H1 (cell line): Measurements from ENCODE around the gene ZDHHC11. TPM values are rescaled to one million over a fixed set of nuclear protein-coding genes. Genes with fewer than 3 reads are reported as not detected.

Source experiments
- CTCF ChIA-PET: fragments of 300-600 bp; sonication (Branson Sonifier 250); formaldehyde crosslinking; loops from one replicate; lab custom pipeline; 2021; ENCODE audit not compliant: partially characterized antibody; lab: Charles Lee
- POLR2A ChIA-PET: fragments of 300-600 bp; sonication (Branson Sonifier 250); formaldehyde crosslinking; loops from one replicate; lab custom pipeline; 2021; ENCODE audit warnings: inconsistent platforms; ENCODE audit not compliant: partially characterized antibody; lab: Charles Lee
- DNase-seq, 2 experiments: peaks; one replicate each; pipeline versions ENCODE4 v3.0.0 to v3.0.0-alpha.2; 2010 to 2022; ENCODE audit warnings: low spot score in 2 of 2, low read depth in 1 of 2, mixed read lengths in 1 of 2
- FAIRE-seq: peaks from 2 replicates; lab custom pipeline; 2011; peaks lifted over from hg19 to GRCh38; lab: Jason Lieb, UNC
- H2AFZ ChIP-seq: 2 replicates; pipeline ENCODE4 v1.8.1; 2012; ENCODE audit warnings: low read length, inconsistent platforms
- H2AK5ac ChIP-seq: 2 replicates; pipeline ENCODE4 v1.6.1; 2013; ENCODE audit warnings: low read depth, low read length
- H2BK120ac ChIP-seq: replicated peaks from 2 replicates; pipeline ENCODE3; 2013; ENCODE audit warnings: low read depth, low read length, inconsistent platforms
- H2BK12ac ChIP-seq: 2 replicates; pipeline ENCODE4 v1.6.1; 2013; ENCODE audit warnings: low read depth, low read length
- H2BK15ac ChIP-seq: 2 replicates; pipeline ENCODE4 v1.6.1; 2013; ENCODE audit warnings: low read length
- H2BK20ac ChIP-seq: 2 replicates; pipeline ENCODE4 v1.6.1; 2013; ENCODE audit warnings: low read length
- H2BK5ac ChIP-seq: 2 replicates; pipeline ENCODE4 v1.6.1; 2013; ENCODE audit warnings: low read depth, low read length
- H3K14ac ChIP-seq: 2 replicates; pipeline ENCODE4 v1.6.1; 2013; ENCODE audit warnings: inconsistent platforms; ENCODE audit not compliant: insufficient read length
- H3K18ac ChIP-seq: 2 replicates; pipeline ENCODE4 v1.6.1; 2013; ENCODE audit warnings: low read length; ENCODE audit errors: extremely low read depth
- H3K23ac ChIP-seq: 2 replicates; pipeline ENCODE4 v1.6.1; 2013; ENCODE audit warnings: inconsistent platforms; ENCODE audit not compliant: insufficient read length
- H3K23me2 ChIP-seq: 2 replicates; pipeline ENCODE4 v1.6.1; 2013; ENCODE audit warnings: low read depth, low read length
- H3K27ac ChIP-seq: 2 replicates; pipeline ENCODE4 v1.6.1; 2011; ENCODE audit warnings: low read depth, low read length, inconsistent platforms
- H3K27me3 ChIP-seq, 4 experiments: replicated peaks in 1 of 4; 1 replicate in 1 of 4; 2 replicates in 3 of 4; pipeline versions ENCODE4 v1.6.1 to v1.8.1; 2011 to 2013; ENCODE audit warnings: low read length in 3 of 4, mild to moderate bottlenecking in 3 of 4, inconsistent platforms in 2 of 4, mixed read lengths in 2 of 4, moderate library complexity in 1 of 4; ENCODE audit not compliant: control insufficient read depth in 3 of 4, insufficient read depth in 3 of 4; ENCODE audit errors: extremely low read depth in 1 of 4
- H3K36me3 ChIP-seq, 4 experiments: 2 replicates each; pipeline versions ENCODE4 v1.6.1 to v1.8.1; 2011 to 2013; ENCODE audit warnings: mild to moderate bottlenecking in 4 of 4, low read length in 3 of 4, moderate library complexity in 2 of 4, control low read depth in 1 of 4, inconsistent platforms in 1 of 4; ENCODE audit not compliant: insufficient read depth in 4 of 4, control insufficient read depth in 2 of 4
- H3K4ac ChIP-seq: replicated peaks from 2 replicates; pipeline ENCODE3; 2013; ENCODE audit warnings: low read length, low read depth, mixed read lengths, inconsistent platforms; ENCODE audit not compliant: insufficient read length
- H3K4me1 ChIP-seq, 4 experiments: replicated peaks in 1 of 4; 1 replicate in 1 of 4; 2 replicates in 3 of 4; pipeline versions ENCODE4 v1.6.1 to v1.8.1; 2011 to 2013; ENCODE audit warnings: low read length in 3 of 4, inconsistent platforms in 2 of 4, mixed read lengths in 1 of 4; ENCODE audit not compliant: insufficient read depth in 4 of 4, control insufficient read depth in 3 of 4
- H3K4me2 ChIP-seq, 2 experiments: 2 replicates each; pipeline versions ENCODE4 v1.6.1 to v1.8.1; 2011 to 2013; ENCODE audit warnings: low read depth in 2 of 2, low read length in 2 of 2, control low read depth in 1 of 2, inconsistent platforms in 1 of 2, mild to moderate bottlenecking in 1 of 2; ENCODE audit not compliant: insufficient read depth in 1 of 2
- H3K4me3 ChIP-seq, 4 experiments: fragments of 200-600, 300-600 bp in 1 of 4; sonication (generic), shearing (Covaris generic), sonication (Bioruptor Twin) in 1 of 4; 2 replicates each; pipeline versions ENCODE4 v1.5.1 to v1.8.1; 2011 to 2016; ENCODE audit warnings: low read length in 4 of 4, low read depth in 3 of 4, control low read depth in 2 of 4, inconsistent platforms in 2 of 4, mild to moderate bottlenecking in 2 of 4, mixed read lengths in 1 of 4, moderate library complexity in 1 of 4; ENCODE audit not compliant: insufficient read depth in 2 of 4; ENCODE audit errors: extremely low read depth in 1 of 4
- H3K56ac ChIP-seq: replicated peaks from 2 replicates; pipeline ENCODE3; 2013; ENCODE audit warnings: low read depth, mild to moderate bottlenecking, mixed read lengths, low read length, inconsistent platforms; ENCODE audit not compliant: insufficient read length
- H3K79me1 ChIP-seq: 2 replicates; pipeline ENCODE4 v1.6.1; 2013; ENCODE audit warnings: low read depth, low read length, control low read depth
- H3K79me2 ChIP-seq, 2 experiments: 2 replicates each; pipeline versions ENCODE4 v1.6.1 to v1.8.1; 2012 to 2013; ENCODE audit warnings: low read length in 2 of 2, mild to moderate bottlenecking in 2 of 2, inconsistent platforms in 1 of 2; ENCODE audit not compliant: insufficient read depth in 2 of 2, control insufficient read depth in 1 of 2
- H3K9ac ChIP-seq, 4 experiments: replicated peaks in 1 of 4; 1 replicate in 1 of 4; 2 replicates in 3 of 4; pipeline versions ENCODE4 v1.6.1 to v1.8.1; 2011 to 2013; ENCODE audit warnings: low read depth in 3 of 4, low read length in 3 of 4, control low read depth in 2 of 4, mild to moderate bottlenecking in 2 of 4, moderate library complexity in 2 of 4, inconsistent platforms in 1 of 4; ENCODE audit errors: extremely low read depth in 1 of 4
- H3K9me3 ChIP-seq, 2 experiments: 2 replicates each; pipeline versions ENCODE4 v1.6.1 to v1.8.1; 2012 to 2013; ENCODE audit warnings: mild to moderate bottlenecking in 2 of 2, moderate library complexity in 2 of 2, control low read depth in 1 of 2, inconsistent platforms in 1 of 2, low read depth in 1 of 2, low read length in 1 of 2, mixed read lengths in 1 of 2; ENCODE audit not compliant: insufficient read depth in 2 of 2
- H4K20me1 ChIP-seq, 2 experiments: replicated peaks in 1 of 2; 2 replicates each; pipeline versions ENCODE3 to v1.8.1; 2011 to 2013; ENCODE audit warnings: inconsistent platforms in 2 of 2, low read length in 2 of 2, mild to moderate bottlenecking in 1 of 2; ENCODE audit not compliant: insufficient read depth in 2 of 2, control insufficient read depth in 1 of 2
- H4K5ac ChIP-seq: 2 replicates; pipeline ENCODE4 v1.6.1; 2013; ENCODE audit warnings: low read length, low read depth, mixed read lengths, inconsistent platforms; ENCODE audit not compliant: insufficient read length
- H4K8ac ChIP-seq: 2 replicates; pipeline ENCODE4 v1.8.0; 2013; ENCODE audit warnings: mild to moderate bottlenecking, moderate library complexity, low read length, inconsistent platforms; ENCODE audit not compliant: insufficient read depth; ENCODE audit errors: extremely low read depth
- H4K91ac ChIP-seq: replicated peaks from 2 replicates; pipeline ENCODE3; 2013; ENCODE audit warnings: low read length, mixed read lengths, inconsistent platforms; ENCODE audit not compliant: insufficient read length
- ATF3 ChIP-seq: IDR thresholded peaks from 2 replicates; pipeline ENCODE4 v1.6.1; 2011; ENCODE audit warnings: low read depth, mild to moderate bottlenecking, low read length; ENCODE audit not compliant: insufficient read depth
- CTBP2 ChIP-seq: IDR thresholded peaks from 2 replicates; pipeline ENCODE4 v1.7.0; 2011; ENCODE audit warnings: borderline replicate concordance, mild to moderate bottlenecking, moderate library complexity, mixed read lengths, low read length; ENCODE audit not compliant: insufficient read depth, insufficient read length
- EGR1 ChIP-seq: IDR thresholded peaks from 2 replicates; pipeline ENCODE4 v1.6.1; 2011; ENCODE audit warnings: low read depth, low read length, borderline replicate concordance
- GABPA ChIP-seq: IDR thresholded peaks from 2 replicates; pipeline ENCODE4 v1.6.1; 2011; ENCODE audit warnings: mild to moderate bottlenecking, low read length, moderate library complexity, borderline replicate concordance; ENCODE audit not compliant: insufficient read depth
- SAP30 ChIP-seq: fragments of 300-600 bp; sonication (generic); IDR thresholded peaks from 2 replicates; pipeline ENCODE4 v1.7.1; 2012; ENCODE audit warnings: low read length, moderate library complexity, mild to moderate bottlenecking, inconsistent platforms; ENCODE audit not compliant: insufficient read depth, insufficient replicate concordance
- SP1 ChIP-seq: IDR thresholded peaks from 2 replicates; pipeline ENCODE4 v1.6.1; 2011; ENCODE audit warnings: low read depth, low read length
- SP4 ChIP-seq: IDR thresholded peaks from 2 replicates; pipeline ENCODE4 v1.6.1; 2012; ENCODE audit warnings: low read length, inconsistent platforms
- TAF7 ChIP-seq: optimal IDR thresholded peaks from 2 replicates; pipeline ENCODE3; 2011; ENCODE audit warnings: low read depth, mild to moderate bottlenecking, inconsistent platforms, low read length, moderate library complexity, borderline replicate concordance
- WGBS, 2 experiments: shearing (Covaris generic) in 1 of 2; methylation state at CpG; one replicate each; pipeline versions ENCODE4 v1.1.6 to v1.1.7; 2013 to 2015; ENCODE audit warnings: low lambda C conversion rate in 2 of 2, mixed read lengths in 2 of 2, inconsistent platforms in 1 of 2, low coverage in 1 of 2, missing lambda C conversion rate in 1 of 2; ENCODE audit not compliant: insufficient replicate concordance in 2 of 2, insufficient coverage in 1 of 2, insufficient read length in 1 of 2; ENCODE audit errors: extremely low coverage in 1 of 2, missing lambda C conversion rate in 1 of 2; 5-methylcytosine and 5-hydroxymethylcytosine counted together
- long read RNA-seq, 2 experiments: library from RNA in 1 of 2; library from capped mRNA in 1 of 2; stranded (forward); transcript quantifications; one replicate each; pipeline ENCODE4 v2.0.0, GENCODE V29; 2021; ENCODE audit warnings: inconsistent platforms in 1 of 2
- polyA minus RNA-seq, 3 experiments: library from RNA; depleted of rRNA, polyadenylated mRNA; stranded (reverse); fragments of >200 nt; gene quantifications; 1 replicate in 2 of 3; 2 replicates in 1 of 3; pipeline ENCODE4 v1.2.3, GENCODE V29; 2011
- polyA plus RNA-seq, 7 experiments: library from polyadenylated mRNA; depleted of rRNA in 3 of 7; stranded (reverse) in 5 of 7; unstranded in 2 of 7; fragments of >200 nt in 5 of 7; fragments of 200-250 nt in 2 of 7; gene quantifications; 1 replicate in 5 of 7; 2 replicates in 1 of 7; 4 replicates in 1 of 7; pipeline versions ENCODE4 v1.2.1 to v1.2.3, GENCODE V29; 2011 to 2013; ENCODE audit warnings: missing spikeins in 2 of 7, mixed read lengths in 2 of 7
- total RNA-seq: library from RNA; stranded (reverse); fragmentation: NEBNext Ultra II Directional; extraction: Animal tissue kit (Norgen Biotek cat#: 25700); gene quantifications from 2 replicates; pipeline ENCODE4 v1.2.1, GENCODE V29; 2021

Gene ZDHHC11, protein sequence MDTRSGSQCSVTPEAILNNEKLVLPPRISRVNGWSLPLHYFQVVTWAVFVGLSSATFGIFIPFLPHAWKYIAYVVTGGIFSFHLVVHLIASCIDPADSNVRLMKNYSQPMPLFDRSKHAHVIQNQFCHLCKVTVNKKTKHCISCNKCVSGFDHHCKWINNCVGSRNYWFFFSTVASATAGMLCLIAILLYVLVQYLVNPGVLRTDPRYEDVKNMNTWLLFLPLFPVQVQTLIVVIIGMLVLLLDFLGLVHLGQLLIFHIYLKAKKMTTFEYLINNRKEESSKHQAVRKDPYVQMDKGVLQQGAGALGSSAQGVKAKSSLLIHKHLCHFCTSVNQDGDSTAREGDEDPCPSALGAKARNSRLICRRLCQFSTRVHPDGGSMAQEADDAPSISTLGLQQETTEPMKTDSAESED
- 16.6 and 19.8 TPM in 2 replicates for total RNA-seq
- polyA plus RNA-seq (2011; rRNA removed): 4.7 and 10.8 TPM in 2 replicates
- polyA plus RNA-seq (2011; cell fraction: cytosol; rRNA removed): 4.3 TPM
- polyA plus RNA-seq (2011; cell fraction: nucleus; rRNA removed): 78.4 TPM
- polyA plus RNA-seq (2012, experiment 1 of 2): 27.8 to 38.5 TPM (median 36.1 TPM) in 4 replicates
- 2.5 TPM for polyA plus RNA-seq (2012, experiment 2 of 2)
- polyA plus RNA-seq (2013, experiment 1 of 2): 6.1 TPM
- 5.6 TPM for polyA plus RNA-seq (2013, experiment 2 of 2)
- polyA minus RNA-seq (2011; rRNA and poly(A)+ RNA removed): 16.1 and 19.7 TPM in 2 replicates
- 14.1 TPM for polyA minus RNA-seq (2011; cell fraction: cytosol; rRNA and poly(A)+ RNA removed)
- 35.3 TPM for polyA minus RNA-seq (2011; cell fraction: nucleus; rRNA and poly(A)+ RNA removed)
- long read RNA-seq, experiment 1: 0 reads
- long read RNA-seq, experiment 2: 0 reads

GRCh38 chr5:850511-851006 lies at the start of gene ZDHHC11:
TSS of gene ZDHHC11 (minus strand) at chr5:850986. CDS start at chr5:850602, 384 bp downstream.
- Histone ChIP-seq H3K14ac (no peak within 1 kb of the TSS), H2BK12ac (no peak within 1 kb of the TSS), H4K20me1 (no peaks in the 10 kb centered on the region), H3K56ac (no peak within 1 kb of the TSS), H3K9ac (no peak within 1 kb of the TSS), H3K18ac (no peak within 1 kb of the TSS; the same call in 1 of the 2 replicates), H3K27me3 (0 out of 7 replicates have a peak, but pooled peaks cover 0 to 2% (median 0%) of the 10 kb centered on the region in 4 experiments), H2AK5ac (no peak within 1 kb of the TSS), H3K4ac (no peak within 1 kb of the TSS), H3K4me3 (no peak within 1 kb of the TSS), H3K27ac (no peak within 1 kb of the TSS), H2BK20ac (no peak within 1 kb of the TSS), H3K23me2 (no peaks in the 10 kb centered on the region), H4K5ac (no peak within 1 kb of the TSS), H4K8ac (0 out of 2 replicates have a peak within 1 kb of the TSS, but pooled peaks have one; percentile 36), H2BK15ac (no peak within 1 kb of the TSS), H3K9me3 (no peaks in the 10 kb centered on the region), H3K4me2 (no peak within 1 kb of the TSS), H3K23ac (no peak within 1 kb of the TSS), H3K79me1 (no peaks in the 10 kb centered on the region), H3K36me3 (peaks cover 0 to 5% (median 0%) of the 10 kb centered on the region in 4 experiments; a peak in 3 of 8 replicates), H2BK120ac (no peak within 1 kb of the TSS), H4K91ac (no peak within 1 kb of the TSS), H2BK5ac (no peak within 1 kb of the TSS), H3K4me1 (peaks cover 0 to 3% (median 0%) of the 10 kb centered on the region in 4 experiments; a peak in 1 of 7 replicates), H3K79me2 (no peaks in the 10 kb centered on the region), H2AFZ (no peak within 1 kb of the TSS)
- ChIA-PET POLR2A (interaction anchor here (0.6 to 2.8 kb wide), 7 partner anchors 9 to 468 kb away, joined by 3 to 20 read pairs (median 4); partner anchors contain the start of genes BRD9 and TRIP13), CTCF (interaction anchor here (1.3 kb wide), 1 partner anchor 25 kb away, joined by 3 read pairs; no protein-coding TSS in a partner anchor)
- 93% methylated on average over 22 of the region's 27 CpGs; no CpG with 5 or more reads in 1 of the 2 experiments for WGBS, 2 experiments
- FAIRE-seq (no peak), DNase-seq (peak in 1 of 2 experiments; percentile 46)
- TF ChIP-seq SP1: no peak
- TF ChIP-seq GABPA: no peak
- no peak for TF ChIP-seq SAP30
- TF ChIP-seq ATF3: no peak
- no peak for TF ChIP-seq CTBP2
- no peak for TF ChIP-seq SP4
- no peak for TF ChIP-seq EGR1
- no peak for TF ChIP-seq TAF7
